Left ventricle myocardium inferior (tissue), 1 donor: Measurements from ENCODE around the gene HSD3B1. TPM values are rescaled to one million over a fixed set of nuclear protein-coding genes. Genes with fewer than 3 reads are reported as not detected.
"Not testable (repeated sequence)": the region's sequence is repeated elsewhere in the genome, so short reads cannot be mapped to it uniquely, and the experiment has no call there.

Source experiments
- DNase-seq: peaks from one replicate; pipeline ENCODE4 v3.0.0-alpha.2; 2020
- H3K27ac ChIP-seq: fragments of 200-600 bp; replicated peaks from 2 replicates; pipeline ENCODE4 v1.8.0; 2021
- H3K27me3 ChIP-seq: fragments of 200-600 bp; 2 replicates; pipeline ENCODE4 v1.8.0; 2021; ENCODE audit warnings: low read depth
- H3K36me3 ChIP-seq: fragments of 200-600 bp; 2 replicates; pipeline ENCODE4 v1.8.0; 2021
- H3K4me1 ChIP-seq: fragments of 200-600 bp; 2 replicates; pipeline ENCODE4 v1.8.0; 2021
- H3K4me3 ChIP-seq: fragments of 200-600 bp; 2 replicates; pipeline ENCODE4 v1.8.0; 2021; ENCODE audit warnings: mild to moderate bottlenecking, moderate library complexity
- H3K9me3 ChIP-seq: fragments of 200-600 bp; replicated peaks from 2 replicates; pipeline ENCODE4 v1.8.0; 2021
- intact Hi-C: fragments of 100-400 bp; cut with micrococcal nuclease; formaldehyde crosslinking; loops from one replicate; pipeline ENCODE4 v1.11.0; 2022
- total RNA-seq: library from RNA; stranded (reverse); fragmentation: NEBNext Ultra II Directional; extraction: Animal tissue kit (Norgen Biotek cat#: 25700); gene quantifications from one replicate; pipeline ENCODE4 v1.2.1, GENCODE V29; 2021
- TF ChIP-seq, protein P1 (sequence below): fragments of 200-600 bp; IDR thresholded peaks from 2 replicates; pipeline ENCODE4 v1.8.0; 2021; ENCODE audit warnings: antibody characterized with exemption, mild to moderate bottlenecking, borderline replicate concordance
- donor health status: DM: no; HTN: yes; CAD: no; lungs with severe emphysema.

HSD3B1 gene
- total RNA-seq, 1 donor from 2014 or later, result not detected

DNA sequence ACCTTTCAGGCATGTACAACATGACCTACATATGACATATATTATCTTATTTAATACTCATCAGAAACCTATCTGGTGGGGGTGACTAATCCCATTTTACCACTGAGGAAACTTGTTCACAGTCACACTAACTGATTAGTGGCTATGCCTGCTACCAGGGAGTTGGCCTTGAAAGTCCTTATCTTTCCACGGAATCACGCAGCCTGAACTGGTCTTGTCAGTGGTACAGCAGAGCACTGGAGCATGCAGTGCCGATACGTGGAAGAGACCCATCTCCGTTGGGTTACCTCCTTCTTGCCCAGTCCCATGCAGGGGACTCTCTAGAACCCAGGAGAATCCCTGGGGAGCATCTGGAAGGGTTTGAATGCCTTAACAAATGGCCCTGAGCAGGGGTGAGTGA is 8.2 kb downstream of the HSD3B1 start:
- Histone ChIP-seq H3K36me3 (no peaks in the 10 kb centered on the region), H3K27ac (no peak overlapping the region), H3K4me1 (peaks cover 5% of the 10 kb centered on the region), H3K27me3 (no peaks in the 10 kb centered on the region), H3K4me3 (no peak overlapping the region), H3K9me3 (no peaks in the 10 kb centered on the region)
- DNase-seq, result no peak
- intact Hi-C loops, result no loop called here
- TF ChIP-seq, protein P1, sequence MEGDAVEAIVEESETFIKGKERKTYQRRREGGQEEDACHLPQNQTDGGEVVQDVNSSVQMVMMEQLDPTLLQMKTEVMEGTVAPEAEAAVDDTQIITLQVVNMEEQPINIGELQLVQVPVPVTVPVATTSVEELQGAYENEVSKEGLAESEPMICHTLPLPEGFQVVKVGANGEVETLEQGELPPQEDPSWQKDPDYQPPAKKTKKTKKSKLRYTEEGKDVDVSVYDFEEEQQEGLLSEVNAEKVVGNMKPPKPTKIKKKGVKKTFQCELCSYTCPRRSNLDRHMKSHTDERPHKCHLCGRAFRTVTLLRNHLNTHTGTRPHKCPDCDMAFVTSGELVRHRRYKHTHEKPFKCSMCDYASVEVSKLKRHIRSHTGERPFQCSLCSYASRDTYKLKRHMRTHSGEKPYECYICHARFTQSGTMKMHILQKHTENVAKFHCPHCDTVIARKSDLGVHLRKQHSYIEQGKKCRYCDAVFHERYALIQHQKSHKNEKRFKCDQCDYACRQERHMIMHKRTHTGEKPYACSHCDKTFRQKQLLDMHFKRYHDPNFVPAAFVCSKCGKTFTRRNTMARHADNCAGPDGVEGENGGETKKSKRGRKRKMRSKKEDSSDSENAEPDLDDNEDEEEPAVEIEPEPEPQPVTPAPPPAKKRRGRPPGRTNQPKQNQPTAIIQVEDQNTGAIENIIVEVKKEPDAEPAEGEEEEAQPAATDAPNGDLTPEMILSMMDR, result no peak

DNA sequence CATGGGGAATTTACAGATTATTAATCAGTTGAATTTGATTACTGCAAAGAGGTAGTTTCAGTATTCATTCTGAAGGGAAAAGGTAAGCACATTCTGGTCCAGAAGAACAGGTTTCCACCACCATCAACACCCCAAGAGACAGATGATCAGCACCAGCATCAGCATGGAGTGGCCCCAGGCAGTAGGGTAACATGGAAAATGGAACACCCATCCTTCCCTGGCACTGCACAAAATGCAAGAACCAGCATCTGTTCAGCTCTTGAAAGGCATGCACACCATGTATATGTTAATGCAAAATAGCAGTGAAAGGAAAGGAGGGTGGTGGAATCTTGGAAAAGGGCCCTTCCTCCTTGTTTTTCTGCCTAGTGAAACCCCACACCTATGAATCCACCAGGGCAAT is 9.2 kb downstream of the HSD3B1 start:
- H3K36me3 ChIP-seq, result no peaks in the 10 kb centered on the region
- H3K4me1 ChIP-seq, result peaks cover 5% of the 10 kb centered on the region
- H3K4me3 ChIP-seq, result no peak overlapping the region
- intact Hi-C loops, result no loop called here
- no peaks in the 10 kb centered on the region for H3K9me3 ChIP-seq
- DNase-seq, result no peak
- no peak overlapping the region for H3K27ac ChIP-seq
- H3K27me3 ChIP-seq, result no peaks in the 10 kb centered on the region
- TF ChIP-seq, protein P1, result no peak

DNA sequence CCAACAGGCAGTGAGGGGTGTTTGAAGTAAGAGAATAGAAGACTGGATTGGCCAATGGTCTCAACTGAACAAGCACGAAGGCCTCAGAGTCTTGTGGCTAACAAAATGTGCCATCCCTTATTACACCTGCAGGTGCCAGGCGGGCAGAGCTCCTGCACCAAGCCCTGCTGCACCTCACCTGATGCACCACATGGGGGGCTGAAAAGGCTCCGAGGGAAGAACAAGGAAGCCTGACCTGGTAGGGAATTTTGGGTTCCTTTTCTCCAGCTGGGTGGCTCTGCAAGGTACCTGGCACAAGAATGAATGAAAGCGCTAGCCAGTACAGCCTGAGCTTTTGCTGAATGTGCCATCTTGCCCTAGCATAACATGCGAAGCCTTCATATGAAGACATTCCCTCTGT is 9.7 kb downstream of the HSD3B1 start:
- no peak for DNase-seq
- intact Hi-C loops, result no loop called here
- no peak overlapping the region for H3K4me3 ChIP-seq
- TF ChIP-seq, protein P1, result no peak
- no peaks in the 10 kb centered on the region for H3K36me3 ChIP-seq
- no peaks in the 10 kb centered on the region for H3K9me3 ChIP-seq
- peaks cover 5% of the 10 kb centered on the region for H3K4me1 ChIP-seq
- H3K27ac ChIP-seq, result no peak overlapping the region
- no peaks in the 10 kb centered on the region for H3K27me3 ChIP-seq

DNA sequence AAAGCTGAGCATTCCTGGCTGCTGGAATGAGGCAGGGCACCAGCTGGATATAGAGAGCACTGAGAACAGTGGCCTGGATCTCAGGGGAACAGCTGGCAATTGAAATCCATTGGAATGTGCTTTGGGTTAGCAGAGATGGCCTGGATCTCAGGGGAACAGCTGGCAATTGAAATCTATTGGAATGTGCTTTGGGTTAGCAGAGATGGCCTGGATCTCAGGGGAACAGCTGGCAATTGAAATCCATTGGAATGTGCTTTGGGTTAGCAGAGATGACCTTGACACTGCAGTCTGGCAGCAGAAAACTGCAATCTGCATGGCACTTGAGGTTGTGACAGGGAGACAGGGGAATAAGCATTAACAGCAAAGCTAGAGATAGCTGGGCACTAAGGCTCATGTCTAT is 10.7 kb downstream of the HSD3B1 start:
- H3K4me3 ChIP-seq, H3K9me3 ChIP-seq, H3K36me3 ChIP-seq, intact Hi-C loops, H3K4me1 ChIP-seq, DNase-seq, H3K27ac ChIP-seq, H3K27me3 ChIP-seq: not testable (repeated sequence)

DNA sequence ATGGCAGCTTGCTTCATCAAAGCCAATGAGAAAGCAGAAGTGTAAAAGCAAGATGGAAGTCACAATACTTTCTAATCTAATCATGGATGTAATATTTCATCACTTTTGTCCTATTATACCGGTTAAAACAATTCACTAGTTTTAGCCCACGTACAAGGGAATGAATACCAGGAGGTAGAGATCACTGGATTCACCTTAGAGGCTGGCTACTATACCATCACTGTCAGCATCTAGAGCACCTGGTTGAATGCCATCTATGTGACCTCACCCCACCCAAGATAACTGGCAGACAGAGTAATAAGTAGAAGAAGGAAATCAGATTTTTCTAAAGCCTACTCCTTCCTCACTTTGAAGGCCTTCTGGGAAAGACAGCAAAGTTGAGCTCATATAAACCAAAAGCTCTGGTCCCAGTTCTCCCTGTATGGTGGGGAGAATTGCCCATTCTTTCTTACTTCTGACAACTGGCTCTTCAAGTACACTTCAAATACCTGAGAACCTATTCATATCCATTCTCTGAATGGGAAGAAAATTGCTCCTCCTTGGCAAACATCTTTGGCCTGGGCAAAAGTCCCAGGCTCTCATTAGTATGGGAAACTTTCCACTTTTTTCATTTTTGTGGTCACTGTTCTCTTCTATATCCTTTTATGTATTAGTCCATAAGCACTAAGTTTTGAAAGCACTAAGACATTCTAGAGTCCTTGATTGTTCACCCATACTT is 24.8 kb downstream of the HSD3B1 start:
- H3K27ac ChIP-seq, result no peak overlapping the region
- intact Hi-C loops, result no loop called here

DNA sequence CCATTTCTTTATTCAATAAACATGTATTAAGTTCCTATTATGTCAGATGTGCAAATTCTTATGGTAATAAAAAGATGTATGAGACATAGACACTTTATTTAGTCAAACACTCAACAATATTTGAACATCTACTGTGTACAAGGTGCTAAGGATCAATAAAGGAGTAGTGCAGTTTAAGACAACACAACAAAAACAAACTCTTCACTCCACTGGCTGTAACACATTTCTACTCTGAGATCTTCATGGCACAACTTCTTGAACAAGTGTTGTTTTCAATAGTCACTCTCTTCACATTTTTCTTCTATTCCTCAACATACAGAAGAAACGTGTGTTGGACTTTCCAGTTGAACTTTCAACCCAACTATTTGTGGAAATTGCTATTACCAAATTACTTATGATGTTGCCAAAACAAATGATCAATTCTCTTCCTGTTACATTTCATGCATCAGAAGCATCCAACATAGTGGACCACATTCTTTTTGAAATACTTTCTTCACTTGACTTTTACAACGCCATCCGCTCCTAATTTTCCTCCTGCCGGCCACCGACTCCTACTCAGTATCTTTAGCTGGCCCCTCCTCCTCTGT is 25.4 kb downstream of the HSD3B1 start:
- intact Hi-C loops, result no loop called here
- TF ChIP-seq, protein P1, result no peak
- no peaks in the 10 kb centered on the region for H3K4me1 ChIP-seq
- H3K27ac ChIP-seq, result no peak overlapping the region
- no peaks in the 10 kb centered on the region for H3K36me3 ChIP-seq
- no peak overlapping the region for H3K4me3 ChIP-seq
- H3K9me3 ChIP-seq, result peaks cover 6% of the 10 kb centered on the region
- no peak for DNase-seq
- no peaks in the 10 kb centered on the region for H3K27me3 ChIP-seq

More for the DNA sequence above, 24.8 kb downstream of the HSD3B1 start:
- no peaks in the 10 kb centered on the region for H3K36me3 ChIP-seq
- no peaks in the 10 kb centered on the region for H3K4me1 ChIP-seq
- TF ChIP-seq, protein P1, result no peak
- H3K4me3 ChIP-seq, result no peak overlapping the region
- DNase-seq, result no peak
- H3K9me3 ChIP-seq, result peaks cover 6% of the 10 kb centered on the region
- no peaks in the 10 kb centered on the region for H3K27me3 ChIP-seq
